CD14-positive monocyte (primary cell): Measurements from ENCODE around the gene TERT. TPM values are rescaled to one million over a fixed set of nuclear protein-coding genes. Genes with fewer than 3 reads are reported as not detected.

ENCODE experiments used
- DNase-seq, 3 donors: peaks; one replicate each; pipeline ENCODE4 v3.0.0-alpha.2; 2011 to 2022
- H2AFZ ChIP-seq: 2 replicates; pipeline ENCODE4 v1.6.0; 2012; ENCODE audit warnings: mild to moderate bottlenecking, low read depth, low read length, inconsistent platforms; ENCODE audit not compliant: insufficient read depth, poor library complexity, severe bottlenecking
- H3K27ac ChIP-seq, 2 donors: 1 replicate in 1 of 2; 2 replicates in 1 of 2; pipeline ENCODE4 v1.5.1; 2012 to 2013; ENCODE audit warnings: low read length in 2 of 2, control low read depth in 1 of 2, inconsistent platforms in 1 of 2, low read depth in 1 of 2, mild to moderate bottlenecking in 1 of 2
- H3K27me3 ChIP-seq, 2 donors: one replicate each; pipeline versions ENCODE4 v1.6.0 to v1.6.1; 2011 to 2013; ENCODE audit warnings: low read length in 2 of 2; ENCODE audit not compliant: control insufficient read depth in 2 of 2, insufficient read depth in 2 of 2
- H3K36me3 ChIP-seq, 2 donors: replicated peaks in 1 of 2; 1 replicate in 1 of 2; 2 replicates in 1 of 2; pipeline versions ENCODE4 v1.5.1 to v1.6.1; 2012 to 2013; ENCODE audit warnings: low read length in 2 of 2, control low read depth in 1 of 2, inconsistent platforms in 1 of 2, mild to moderate bottlenecking in 1 of 2; ENCODE audit not compliant: insufficient read depth in 2 of 2, control insufficient read depth in 1 of 2
- H3K4me1 ChIP-seq, 2 donors: 1 replicate in 1 of 2; 2 replicates in 1 of 2; pipeline versions ENCODE4 v1.5.1 to v1.6.1; 2012 to 2013; ENCODE audit warnings: low read length in 2 of 2, control low read depth in 1 of 2, inconsistent platforms in 1 of 2, mild to moderate bottlenecking in 1 of 2, moderate library complexity in 1 of 2; ENCODE audit not compliant: insufficient read depth in 2 of 2, control insufficient read depth in 1 of 2
- H3K4me2 ChIP-seq: replicated peaks from 2 replicates; pipeline ENCODE3; 2012; ENCODE audit warnings: low read length, moderate library complexity, mild to moderate bottlenecking; ENCODE audit not compliant: poor library complexity, severe bottlenecking; ENCODE audit errors: extremely low read depth
- H3K4me3 ChIP-seq, 3 experiments: fragments of 200-600 bp in 1 of 3; sonication (generic) in 1 of 3; replicated peaks in 1 of 3; 1 replicate in 2 of 3; 2 replicates in 1 of 3; pipeline ENCODE4 v1.5.1; 2011 to 2013; ENCODE audit warnings: low read length in 3 of 3, mild to moderate bottlenecking in 3 of 3, control low read depth in 2 of 3, low read depth in 2 of 3, inconsistent platforms in 1 of 3, moderate library complexity in 1 of 3
- H3K79me2 ChIP-seq: 2 replicates; pipeline ENCODE4 v1.6.0; 2012; ENCODE audit warnings: mild to moderate bottlenecking, control low read depth, inconsistent platforms, low read length, moderate library complexity; ENCODE audit not compliant: insufficient read depth
- H3K9ac ChIP-seq: 2 replicates; pipeline ENCODE4 v1.6.0; 2017; ENCODE audit warnings: low read length, mild to moderate bottlenecking; ENCODE audit not compliant: insufficient read depth, poor library complexity, severe bottlenecking
- H3K9me3 ChIP-seq, 2 donors: replicated peaks in 1 of 2; 1 replicate in 1 of 2; 2 replicates in 1 of 2; pipeline versions ENCODE4 v1.5.1 to v1.6.1; 2012 to 2013; ENCODE audit warnings: low read length in 2 of 2, control low read depth in 1 of 2; ENCODE audit not compliant: control insufficient read depth in 1 of 2, insufficient read depth in 1 of 2
- H4K20me1 ChIP-seq: 2 replicates; pipeline ENCODE4 v1.6.0; 2012; ENCODE audit warnings: mild to moderate bottlenecking, low read length, control low read depth, moderate library complexity; ENCODE audit not compliant: insufficient read depth
- H3K27ac Mint-ChIP-seq, 7 donors: one replicate each; pipeline ENCODE4 v1.8.0; 2020; ENCODE audit warnings: mild to moderate bottlenecking in 7 of 7, mixed read lengths in 7 of 7, moderate library complexity in 6 of 7, inconsistent platforms in 2 of 7
- H3K27me3 Mint-ChIP-seq, 3 donors: one replicate each; pipeline ENCODE4 v1.8.0; 2021 to 2022; ENCODE audit warnings: low read depth in 3 of 3, mild to moderate bottlenecking in 3 of 3, mixed read lengths in 3 of 3, moderate library complexity in 3 of 3, inconsistent platforms in 1 of 3
- H3K36me3 Mint-ChIP-seq, 2 donors: one replicate each; pipeline ENCODE4 v1.8.0; 2020; ENCODE audit warnings: mixed read lengths in 2 of 2, inconsistent platforms in 1 of 2, mild to moderate bottlenecking in 1 of 2
- H3K4me1 Mint-ChIP-seq: one replicate; pipeline ENCODE4 v1.8.0; 2020; ENCODE audit warnings: mild to moderate bottlenecking, mixed read lengths
- H3K4me3 Mint-ChIP-seq, 2 donors: one replicate each; pipeline ENCODE4 v1.8.0; 2020; ENCODE audit warnings: mild to moderate bottlenecking in 2 of 2, mixed read lengths in 2 of 2, moderate library complexity in 1 of 2
- H3K9me3 Mint-ChIP-seq, 7 donors: one replicate each; pipeline ENCODE4 v1.8.0; 2020 to 2022; ENCODE audit warnings: mixed read lengths in 7 of 7, mild to moderate bottlenecking in 6 of 7, moderate library complexity in 6 of 7, inconsistent platforms in 2 of 7
- WGBS: methylation state at CpG from one replicate; pipeline ENCODE4 v1.1.5; 2013; ENCODE audit warnings: missing lambda C conversion rate; ENCODE audit not compliant: insufficient coverage; 5-methylcytosine and 5-hydroxymethylcytosine counted together
- intact Hi-C, 2 donors: fragments of 100-400 bp; cut with micrococcal nuclease; formaldehyde crosslinking; loops; one replicate each; pipeline versions ENCODE4 v1.15.0 to v1.15.1; 2023
- polyA plus RNA-seq, 3 donors: library from polyadenylated mRNA; depleted of rRNA in 1 of 3; unstranded in 2 of 3; stranded (reverse) in 1 of 3; fragments of 300-500 nt in 2 of 3; fragments of >200 nt in 1 of 3; fragmentation: Illumina TruSeq in 2 of 3; gene quantifications; 1 replicate in 2 of 3; 2 replicates in 1 of 3; pipeline ENCODE4 v1.2.3, GENCODE V29; 2012 to 2021
- TF ChIP-seq, protein P1 (sequence below): fragments of 200-600 bp; IDR thresholded peaks from one replicate; pipeline ENCODE4 v1.8.0; 2022; ENCODE audit warnings: antibody characterized with exemption, mild to moderate bottlenecking

The TERT gene
- polyA plus RNA-seq, 3 donors = not detected

DNA sequence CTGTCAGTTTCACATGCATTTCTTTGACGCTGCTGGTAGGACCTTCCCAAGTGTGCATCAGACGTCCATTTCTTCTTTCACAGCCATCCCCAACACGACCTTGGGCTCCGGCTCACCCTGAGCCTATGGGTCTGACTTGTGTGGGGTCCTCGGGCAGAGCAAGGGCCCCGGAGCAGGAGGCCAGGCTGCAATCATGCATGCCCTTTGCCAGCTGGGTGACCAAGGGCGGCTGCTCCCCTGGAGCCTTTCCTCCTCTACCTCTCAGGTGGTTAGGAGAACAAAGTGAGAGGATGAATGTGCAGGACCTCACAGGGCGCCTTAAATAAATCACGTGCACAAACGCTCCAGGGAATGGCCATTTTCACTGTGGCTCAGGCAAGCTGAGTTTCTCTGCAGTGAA lies 33.2 kb downstream of the TERT start:
- no peak overlapping the region for H3K9ac ChIP-seq
- H3K79me2 ChIP-seq = no peaks in the 10 kb centered on the region
- TF ChIP-seq, protein P1, sequence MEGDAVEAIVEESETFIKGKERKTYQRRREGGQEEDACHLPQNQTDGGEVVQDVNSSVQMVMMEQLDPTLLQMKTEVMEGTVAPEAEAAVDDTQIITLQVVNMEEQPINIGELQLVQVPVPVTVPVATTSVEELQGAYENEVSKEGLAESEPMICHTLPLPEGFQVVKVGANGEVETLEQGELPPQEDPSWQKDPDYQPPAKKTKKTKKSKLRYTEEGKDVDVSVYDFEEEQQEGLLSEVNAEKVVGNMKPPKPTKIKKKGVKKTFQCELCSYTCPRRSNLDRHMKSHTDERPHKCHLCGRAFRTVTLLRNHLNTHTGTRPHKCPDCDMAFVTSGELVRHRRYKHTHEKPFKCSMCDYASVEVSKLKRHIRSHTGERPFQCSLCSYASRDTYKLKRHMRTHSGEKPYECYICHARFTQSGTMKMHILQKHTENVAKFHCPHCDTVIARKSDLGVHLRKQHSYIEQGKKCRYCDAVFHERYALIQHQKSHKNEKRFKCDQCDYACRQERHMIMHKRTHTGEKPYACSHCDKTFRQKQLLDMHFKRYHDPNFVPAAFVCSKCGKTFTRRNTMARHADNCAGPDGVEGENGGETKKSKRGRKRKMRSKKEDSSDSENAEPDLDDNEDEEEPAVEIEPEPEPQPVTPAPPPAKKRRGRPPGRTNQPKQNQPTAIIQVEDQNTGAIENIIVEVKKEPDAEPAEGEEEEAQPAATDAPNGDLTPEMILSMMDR = no peak
- H3K4me1 ChIP-seq = no peaks in the 10 kb centered on the region
- H3K27me3 ChIP-seq = no peaks in the 10 kb centered on the region
- H3K4me1 Mint-ChIP-seq = no peaks in the 10 kb centered on the region
- no peak overlapping the region for H3K4me3 Mint-ChIP-seq
- H3K27ac ChIP-seq = no peak overlapping the region
- no peaks in the 10 kb centered on the region for H4K20me1 ChIP-seq
- no peak overlapping the region for H3K4me3 ChIP-seq
- no peaks in the 10 kb centered on the region for H3K36me3 ChIP-seq
- intact Hi-C loops = no loop called here
- no peaks in the 10 kb centered on the region for H3K36me3 Mint-ChIP-seq
- H3K27ac Mint-ChIP-seq = no peak overlapping the region
- H2AFZ ChIP-seq = no peak overlapping the region
- H3K27me3 Mint-ChIP-seq = peaks cover 0 to 4% (median 0%) of the 10 kb centered on the region in 3 donors
- peaks cover 26 to 46% (median 34%) of the 10 kb centered on the region in 7 donors for H3K9me3 Mint-ChIP-seq
- 100% methylated on average over 2 of the region's 10 CpGs for WGBS
- no peak for DNase-seq
- no peak overlapping the region for H3K4me2 ChIP-seq
- peaks cover 23 to 50% of the 10 kb centered on the region in 2 donors for H3K9me3 ChIP-seq

DNA sequence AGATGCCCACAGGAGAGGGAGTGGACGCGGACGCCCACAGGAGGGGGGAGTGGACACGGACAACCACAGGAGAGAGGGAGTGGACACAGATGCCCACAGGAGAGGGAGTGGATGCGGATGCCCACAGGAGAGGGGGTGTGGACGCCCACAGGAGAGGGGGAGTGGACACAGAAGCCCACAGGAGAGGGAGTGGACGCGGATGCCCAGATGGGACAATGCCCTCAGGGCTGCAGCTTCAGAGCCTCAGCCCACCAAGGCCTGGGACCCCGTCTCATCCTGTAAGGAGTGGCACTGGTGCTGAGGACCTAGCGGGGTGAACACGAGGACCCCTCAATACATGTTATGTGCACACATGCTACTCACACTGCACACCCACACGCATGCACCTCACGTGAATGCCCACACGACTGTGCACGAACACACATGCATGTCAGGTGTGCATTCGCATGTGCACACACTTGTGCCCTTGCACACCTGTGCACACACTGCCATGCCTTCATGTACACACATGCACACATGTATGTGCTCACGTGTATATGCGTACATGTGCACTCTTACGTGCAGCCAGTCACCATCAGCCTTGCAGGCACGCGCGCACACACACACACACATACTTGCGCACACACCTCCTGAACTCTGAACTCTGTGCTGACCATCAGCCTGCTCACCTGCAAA lies 34.9 kb downstream of the TERT start:
- Histone ChIP-seq H3K4me1 (no peaks in the 10 kb centered on the region), H3K9me3 (peaks cover 22 to 36% of the 10 kb centered on the region in 2 donors), H4K20me1 (no peaks in the 10 kb centered on the region), H2AFZ (no peak overlapping the region), H3K27me3 (no peaks in the 10 kb centered on the region), H3K27ac (no peak overlapping the region), H3K79me2 (no peaks in the 10 kb centered on the region), H3K36me3 (no peaks in the 10 kb centered on the region), H3K4me2 (no peak overlapping the region), H3K4me3 (no peak overlapping the region), H3K9ac (no peak overlapping the region)
- no peak for DNase-seq
- TF ChIP-seq, protein P1 = no peak
- Mint-ChIP-seq H3K4me3 (no peak overlapping the region), H3K9me3 (peaks cover 18 to 39% (median 30%) of the 10 kb centered on the region in 7 donors), H3K27ac (no peak overlapping the region), H3K27me3 (peaks cover 0 to 4% (median 2%) of the 10 kb centered on the region in 3 donors), H3K4me1 (no peaks in the 10 kb centered on the region), H3K36me3 (no peaks in the 10 kb centered on the region)
- WGBS = 97% methylated on average over 22 of the region's 23 CpGs
- intact Hi-C loops = no loop called here
